Sigmoid colon (tissue), 4 donors: ENCODE results near the gene TRAM2.

Experiments used
- CTCF ChIP-seq, 4 experiments: fragments of 450-650 bp in 3 of 4; fragments of 200-600 bp in 1 of 4; IDR thresholded peaks; one replicate each; pipeline ENCODE4 v1.5.1; 2016 to 2019; ENCODE audit warnings: antibody characterized with exemption in 4 of 4, mild to moderate bottlenecking in 3 of 4, moderate library complexity in 2 of 4
- POLR2AphosphoS5 ChIP-seq, 4 donors: sonication (generic); formaldehyde crosslinking; IDR thresholded peaks; one replicate each; pipeline ENCODE4 v1.6.1; 2017; ENCODE audit warnings: antibody characterized with exemption in 4 of 4

- TF ChIP-seq CTCF (IDR thresholded peaks at IDR 0.05), result no peak
- TF ChIP-seq POLR2AphosphoS5 (IDR thresholded peaks at IDR 0.05), result no peak
Measured at GRCh38 chr6:52499026-52499425, 77.8 kb downstream of the TRAM2 start.
